Naive thymus-derived CD4-positive, alpha-beta T cell (primary cell): ENCODE results near the gene DTNA. TPM values are rescaled to one million over a fixed set of nuclear protein-coding genes. Genes with fewer than 3 reads are reported as not detected.

Experiments used
- ATAC-seq: fragments of 150-1000 bp; cut with Tn5 transposase; 2 replicates; pipeline ENCODE4 v1.10.0; 2021; ENCODE audit warnings: mild to moderate bottlenecking, moderate library complexity
- CTCF ChIA-PET: fragments of 350-600 bp; sonication (Branson Sonifier 250); formaldehyde crosslinking; loops from one replicate; lab custom pipeline; 2021; ENCODE audit warnings: antibody characterized with exemption; lab: Charles Lee
- POLR2A ChIA-PET: fragments of 350-600 bp; sonication (Branson Sonifier 250); formaldehyde crosslinking; loops from one replicate; lab custom pipeline; 2021; ENCODE audit warnings: antibody characterized with exemption, inconsistent platforms; lab: Charles Lee
- DNase-seq, 9 donors: peaks; one replicate each; pipeline versions ENCODE4 v3.0.0 to v3.0.0-alpha.2; 2020 to 2022; ENCODE audit warnings: mixed read lengths in 1 of 9
- H3K27ac ChIP-seq: one replicate; pipeline ENCODE4 v1.7.0; 2013; ENCODE audit warnings: mild to moderate bottlenecking, low read depth, low read length, moderate library complexity
- H3K27me3 ChIP-seq, 2 donors: one replicate each; pipeline ENCODE4 v1.7.0; 2013; ENCODE audit warnings: low read length in 2 of 2, mild to moderate bottlenecking in 2 of 2, moderate library complexity in 2 of 2; ENCODE audit not compliant: control insufficient read depth in 2 of 2, insufficient read depth in 2 of 2
- H3K36me3 ChIP-seq, 3 experiments: 1 replicate in 2 of 3; 2 replicates in 1 of 3; pipeline ENCODE4 v1.7.0; 2013; ENCODE audit warnings: low read length in 3 of 3, mild to moderate bottlenecking in 3 of 3, moderate library complexity in 1 of 3; ENCODE audit not compliant: insufficient read depth in 3 of 3, control insufficient read depth in 2 of 3
- H3K4me1 ChIP-seq, 2 donors: one replicate each; pipeline ENCODE4 v1.7.0; 2013; ENCODE audit warnings: low read length in 2 of 2, mild to moderate bottlenecking in 2 of 2, moderate library complexity in 1 of 2; ENCODE audit not compliant: control insufficient read depth in 2 of 2, insufficient read depth in 2 of 2
- H3K4me3 ChIP-seq: 2 replicates; pipeline ENCODE4 v1.7.0; 2013; ENCODE audit warnings: mild to moderate bottlenecking, low read length
- H3K9me3 ChIP-seq, 3 experiments: 1 replicate in 2 of 3; 2 replicates in 1 of 3; pipeline ENCODE4 v1.7.0; 2013; ENCODE audit warnings: low read length in 3 of 3; ENCODE audit not compliant: control insufficient read depth in 2 of 3
- H3K27ac Mint-ChIP-seq, 9 donors: one replicate each; pipeline ENCODE4 v1.8.0; 2020 to 2022; ENCODE audit warnings: mixed read lengths in 9 of 9, mild to moderate bottlenecking in 8 of 9, moderate library complexity in 5 of 9, inconsistent platforms in 2 of 9
- H3K27me3 Mint-ChIP-seq, 5 donors: one replicate each; pipeline ENCODE4 v1.8.0; 2021 to 2022; ENCODE audit warnings: mixed read lengths in 5 of 5, mild to moderate bottlenecking in 1 of 5
- H3K36me3 Mint-ChIP-seq, 5 donors: one replicate each; pipeline ENCODE4 v1.8.0; 2020 to 2022; ENCODE audit warnings: mixed read lengths in 5 of 5, mild to moderate bottlenecking in 3 of 5, inconsistent platforms in 1 of 5
- H3K4me1 Mint-ChIP-seq, 7 donors: one replicate each; pipeline ENCODE4 v1.8.0; 2020 to 2022; ENCODE audit warnings: mixed read lengths in 7 of 7, mild to moderate bottlenecking in 3 of 7, inconsistent platforms in 1 of 7
- H3K4me3 Mint-ChIP-seq, 10 donors: one replicate each; pipeline ENCODE4 v1.8.0; 2020 to 2022; ENCODE audit warnings: mild to moderate bottlenecking in 10 of 10, mixed read lengths in 10 of 10, moderate library complexity in 6 of 10, inconsistent platforms in 2 of 10
- H3K9me3 Mint-ChIP-seq, 11 donors: one replicate each; pipeline ENCODE4 v1.8.0; 2020 to 2022; ENCODE audit warnings: mixed read lengths in 11 of 11, mild to moderate bottlenecking in 4 of 11, inconsistent platforms in 1 of 11, moderate library complexity in 1 of 11
- intact Hi-C, 2 donors: fragments of 100-400 bp; cut with micrococcal nuclease; formaldehyde crosslinking; loops; one replicate each; pipeline ENCODE4 v1.15.1; 2023
- polyA plus RNA-seq, 2 donors: library from polyadenylated mRNA; unstranded; fragments of 300-500 nt; fragmentation: Illumina TruSeq; gene quantifications; one replicate each; pipeline ENCODE4 v1.2.3, GENCODE V29; 2021
- total RNA-seq, 6 experiments: library from RNA in 5 of 6; stranded (reverse) in 5 of 6; gene quantifications; 1 replicate in 5 of 6; 2 replicates in 1 of 6; pipeline ENCODE4 v1.2.3 and lab custom pipeline; 2021 to 2026

Gene DTNA
- total and polyA plus RNA-seq, 7 experiments from 2014 or later = 0.49 to 1.5 (median 0.63) TPM; not detected in 3

DNA sequence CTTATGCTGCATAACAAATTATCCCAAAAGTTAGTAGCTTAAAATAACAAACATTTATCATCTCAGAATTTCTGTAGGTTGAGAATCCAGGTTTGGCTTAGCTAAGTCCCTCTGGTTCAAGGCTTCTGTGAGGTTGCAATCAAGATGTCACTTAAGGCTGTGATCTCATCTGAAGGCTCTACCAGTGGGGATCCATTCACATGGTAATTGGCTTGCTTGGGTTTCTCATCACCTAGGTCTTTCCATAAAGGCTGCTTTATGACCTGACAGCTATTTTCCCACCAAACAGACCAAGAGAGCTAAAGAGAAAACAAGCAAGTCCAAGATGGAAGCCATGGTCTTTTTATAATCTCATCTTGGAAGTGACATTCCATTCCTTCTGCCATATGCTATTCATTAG, 137.3 kb downstream of the DTNA start:
- no peaks in the 10 kb centered on the region for H3K36me3 ChIP-seq
- ATAC-seq = no peak
- no peak overlapping the region for H3K27ac ChIP-seq
- no peaks in the 10 kb centered on the region for H3K27me3 ChIP-seq
- ChIA-PET CTCF (no interaction called here), POLR2A (no interaction called here)
- H3K4me1 Mint-ChIP-seq = no peaks in the 10 kb centered on the region
- DNase-seq = no peak
- H3K27me3 Mint-ChIP-seq = peaks cover 0 to 31% (median 7%) of the 10 kb centered on the region in 5 donors
- intact Hi-C loops = no loop called here
- H3K9me3 ChIP-seq = no peaks in the 10 kb centered on the region
- H3K4me1 ChIP-seq = no peaks in the 10 kb centered on the region
- no peak overlapping the region for H3K27ac Mint-ChIP-seq
- peaks cover 0 to 2% (median 0%) of the 10 kb centered on the region in 5 donors for H3K36me3 Mint-ChIP-seq
- H3K4me3 Mint-ChIP-seq = no peak overlapping the region
- H3K9me3 Mint-ChIP-seq = peaks cover 0 to 5% (median 0%) of the 10 kb centered on the region in 11 donors
- H3K4me3 ChIP-seq = no peak overlapping the region

DNA sequence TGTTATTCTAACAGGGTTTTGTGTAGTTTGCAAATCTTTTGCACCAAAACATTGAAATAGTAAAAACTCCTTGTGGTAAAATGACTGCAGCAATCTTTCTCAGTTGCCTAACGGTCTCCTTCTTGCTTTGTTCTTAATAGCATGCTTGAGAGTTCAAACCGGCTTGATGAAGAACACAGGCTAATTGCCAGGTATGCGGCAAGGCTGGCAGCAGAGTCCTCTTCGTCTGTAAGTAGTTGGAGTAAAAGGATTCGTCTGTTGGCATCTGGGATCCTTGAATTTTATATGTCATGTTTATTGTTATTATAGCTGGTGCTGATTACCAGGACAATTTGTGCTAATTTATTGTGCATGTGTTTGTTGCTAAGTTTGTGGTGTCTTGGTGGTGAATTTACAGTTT, 138.1 kb downstream of the DTNA start:
- no peak overlapping the region for H3K4me3 Mint-ChIP-seq
- intact Hi-C loops = no loop called here
- DNase-seq (no peak), ATAC-seq (no peak)
- no peaks in the 10 kb centered on the region for H3K36me3 ChIP-seq
- peaks cover 0 to 28% (median 6%) of the 10 kb centered on the region in 5 donors for H3K27me3 Mint-ChIP-seq
- H3K36me3 Mint-ChIP-seq = peaks cover 0 to 3% (median 0%) of the 10 kb centered on the region in 5 donors
- H3K27me3 ChIP-seq = no peaks in the 10 kb centered on the region
- ChIA-PET POLR2A (no interaction called here), CTCF (no interaction called here)
- H3K4me1 Mint-ChIP-seq = no peaks in the 10 kb centered on the region
- peaks cover 0 to 4% (median 0%) of the 10 kb centered on the region in 11 donors for H3K9me3 Mint-ChIP-seq
- H3K9me3 ChIP-seq = no peaks in the 10 kb centered on the region
- H3K27ac Mint-ChIP-seq = no peak overlapping the region
- no peaks in the 10 kb centered on the region for H3K4me1 ChIP-seq
- no peak overlapping the region for H3K27ac ChIP-seq
- H3K4me3 ChIP-seq = no peak overlapping the region

DNA sequence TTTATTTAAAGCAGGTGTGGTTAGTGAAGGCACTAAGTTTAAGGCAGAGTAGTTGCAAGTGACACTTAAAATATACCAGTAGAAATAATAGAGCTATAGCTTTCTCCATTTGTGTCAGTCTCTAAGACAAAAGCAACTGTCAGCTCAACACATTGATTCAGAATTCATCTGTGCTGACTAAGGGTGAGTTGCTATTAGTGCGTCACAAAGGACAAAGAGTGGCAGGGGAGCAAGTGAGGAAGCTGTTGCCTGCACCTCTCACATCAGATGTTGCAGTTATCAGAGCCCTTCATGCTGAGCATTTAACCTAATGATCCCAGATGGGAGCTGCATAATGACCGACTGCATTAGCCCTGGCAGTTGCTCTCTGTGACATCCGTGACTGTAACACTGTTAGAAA, 138.6 kb downstream of the DTNA start:
- no peak overlapping the region for H3K27ac ChIP-seq
- CTCF ChIA-PET = interaction anchor here (0.7 kb wide), 1 partner anchor 65 kb away, joined by 3 read pairs; no protein-coding TSS in a partner anchor

DNA sequence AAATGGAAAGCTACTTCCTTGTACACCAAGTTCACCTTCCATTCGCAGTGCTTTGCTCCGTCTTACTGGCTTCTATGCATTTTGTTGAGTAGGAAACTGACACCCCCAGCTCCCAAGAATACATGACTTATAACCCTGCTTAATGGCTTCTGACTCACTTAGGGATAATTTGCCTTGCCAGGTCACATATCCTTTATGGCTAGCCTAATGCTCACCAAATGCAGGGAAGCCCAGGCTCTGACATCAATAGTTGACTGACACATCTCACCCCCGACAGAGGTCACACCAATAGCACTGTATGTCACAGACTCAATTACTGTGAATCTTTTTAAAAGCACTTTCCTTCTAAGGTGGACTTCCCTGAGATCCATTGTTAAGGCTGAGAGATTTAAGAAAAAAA, 147.2 kb downstream of the DTNA start:
- Histone ChIP-seq H3K27ac (no peak overlapping the region), H3K9me3 (no peaks in the 10 kb centered on the region), H3K4me3 (no peak overlapping the region), H3K36me3 (no peaks in the 10 kb centered on the region), H3K27me3 (no peaks in the 10 kb centered on the region), H3K4me1 (no peaks in the 10 kb centered on the region)
- ChIA-PET CTCF (no interaction called here), POLR2A (no interaction called here)
- ATAC-seq = no peak
- H3K27me3 Mint-ChIP-seq = peaks cover 0 to 32% (median 0%) of the 10 kb centered on the region in 5 donors
- no peak overlapping the region for H3K4me3 Mint-ChIP-seq
- H3K4me1 Mint-ChIP-seq = peaks cover 0 to 12% (median 8%) of the 10 kb centered on the region in 7 donors
- intact Hi-C loops = no loop called here
- no peak overlapping the region for H3K27ac Mint-ChIP-seq
- DNase-seq = no peak
- peaks cover 0 to 3% (median 0%) of the 10 kb centered on the region in 5 donors for H3K36me3 Mint-ChIP-seq
- H3K9me3 Mint-ChIP-seq = no peaks in the 10 kb centered on the region

More for the DNA sequence above, 138.6 kb downstream of the DTNA start:
- H3K9me3 ChIP-seq = no peaks in the 10 kb centered on the region
- no peaks in the 10 kb centered on the region for H3K4me1 ChIP-seq
- ATAC-seq (no peak), DNase-seq (no peak)
- H3K27ac Mint-ChIP-seq = no peak overlapping the region
- no peak overlapping the region for H3K4me3 ChIP-seq
- H3K4me3 Mint-ChIP-seq = no peak overlapping the region
- intact Hi-C loops = no loop called here
- no peaks in the 10 kb centered on the region for H3K4me1 Mint-ChIP-seq
- H3K36me3 Mint-ChIP-seq = peaks cover 0 to 3% (median 0%) of the 10 kb centered on the region in 5 donors
- peaks cover 0 to 4% (median 0%) of the 10 kb centered on the region in 11 donors for H3K9me3 Mint-ChIP-seq
- H3K27me3 ChIP-seq = no peaks in the 10 kb centered on the region
- POLR2A ChIA-PET = no interaction called here
- H3K36me3 ChIP-seq = no peaks in the 10 kb centered on the region
- peaks cover 0 to 28% (median 6%) of the 10 kb centered on the region in 5 donors for H3K27me3 Mint-ChIP-seq

DNA sequence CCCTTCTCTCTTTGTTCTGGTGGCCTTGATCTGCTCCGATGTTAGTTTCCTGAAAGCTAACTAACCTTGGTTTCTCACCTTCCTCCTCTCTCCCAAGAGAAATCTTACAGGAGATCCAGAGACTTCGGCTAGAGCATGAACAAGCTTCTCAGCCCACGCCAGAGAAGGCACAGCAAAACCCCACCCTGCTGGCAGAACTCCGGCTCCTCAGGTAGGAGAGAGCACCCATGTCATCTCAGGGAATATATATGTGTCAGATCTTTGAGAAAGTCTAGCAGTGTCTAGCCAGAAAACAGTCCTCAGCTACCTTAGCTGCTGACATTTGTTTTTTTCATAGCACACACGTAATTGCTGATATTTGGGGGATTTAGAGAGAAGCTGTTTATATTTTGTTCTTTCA, 148.1 kb downstream of the DTNA start:
- no peak overlapping the region for H3K27ac ChIP-seq
- peak overlapping the region in 1 of 9 donors; percentile 28 for H3K27ac Mint-ChIP-seq
- H3K9me3 ChIP-seq = no peaks in the 10 kb centered on the region
- H3K9me3 Mint-ChIP-seq = no peaks in the 10 kb centered on the region
- CTCF ChIA-PET = no interaction called here
- peaks cover 0 to 1% (median 0%) of the 10 kb centered on the region in 5 donors for H3K36me3 Mint-ChIP-seq
- intact Hi-C loops = no loop called here
- DNase-seq = no peak
- H3K4me3 ChIP-seq = no peak overlapping the region
- no peaks in the 10 kb centered on the region for H3K36me3 ChIP-seq
- peaks cover 0 to 33% (median 0%) of the 10 kb centered on the region in 5 donors for H3K27me3 Mint-ChIP-seq
- H3K4me1 ChIP-seq = no peaks in the 10 kb centered on the region
- H3K4me3 Mint-ChIP-seq = peak overlapping the region in 1 of 10 donors; percentile 0
- H3K27me3 ChIP-seq = no peaks in the 10 kb centered on the region
- H3K4me1 Mint-ChIP-seq = peaks cover 0 to 14% (median 8%) of the 10 kb centered on the region in 7 donors
- POLR2A ChIA-PET = no interaction called here
- no peak for ATAC-seq

DNA sequence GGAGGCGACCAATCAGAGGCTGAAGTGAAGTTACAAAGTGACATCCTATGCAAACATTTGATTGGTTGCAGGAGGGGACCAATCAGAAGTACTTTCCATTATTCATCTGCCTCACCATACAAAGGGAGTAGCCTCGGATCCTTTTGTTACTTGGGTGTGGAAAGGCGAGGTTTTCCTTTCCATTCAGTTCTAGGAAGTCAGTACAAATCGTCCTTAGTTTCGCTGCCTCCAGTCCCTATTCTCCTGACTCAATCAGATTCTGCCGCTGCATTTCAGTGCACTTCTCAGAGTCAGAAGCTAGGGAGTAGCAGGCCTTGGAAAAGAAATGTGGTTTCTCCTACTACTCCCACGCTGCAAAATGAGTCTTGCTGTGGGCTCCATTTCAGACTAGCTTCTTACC, 149.4 kb downstream of the DTNA start:
- DNase-seq (no peak), ATAC-seq (no peak)
- H3K4me3 ChIP-seq = no peak overlapping the region
- Mint-ChIP-seq H3K27me3 (peaks cover 0 to 35% (median 0%) of the 10 kb centered on the region in 5 donors), H3K4me1 (peaks cover 0 to 14% (median 8%) of the 10 kb centered on the region in 7 donors), H3K36me3 (peaks cover 0 to 1% (median 0%) of the 10 kb centered on the region in 5 donors), H3K9me3 (no peaks in the 10 kb centered on the region), H3K27ac (peak overlapping the region in 1 of 9 donors; percentile 28), H3K4me3 (peak overlapping the region in 1 of 10 donors; percentile 81)
- ChIA-PET CTCF (no interaction called here), POLR2A (no interaction called here)
- H3K27me3 ChIP-seq = no peaks in the 10 kb centered on the region
- H3K4me1 ChIP-seq = no peaks in the 10 kb centered on the region
- H3K9me3 ChIP-seq = no peaks in the 10 kb centered on the region
- no peaks in the 10 kb centered on the region for H3K36me3 ChIP-seq
- intact Hi-C loops = no loop called here
- H3K27ac ChIP-seq = no peak overlapping the region

DNA sequence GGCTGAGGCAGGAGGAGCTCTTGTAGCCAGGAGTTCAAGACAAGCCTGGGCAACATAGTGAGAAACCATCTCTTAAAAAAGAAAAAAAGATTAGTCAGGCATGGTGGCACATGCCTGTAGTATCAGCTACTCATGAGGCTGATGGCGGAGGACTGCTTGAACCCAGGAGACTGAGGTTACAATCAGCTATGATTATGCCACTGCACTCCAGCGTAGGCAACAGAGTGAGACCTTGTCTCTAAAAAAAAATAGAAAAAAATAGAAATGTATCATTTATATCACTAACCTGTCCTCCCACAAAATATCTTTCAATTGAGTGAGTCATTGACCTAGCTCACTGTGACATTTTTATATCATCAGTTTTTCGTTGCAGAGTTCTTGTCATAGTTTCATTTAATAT, 152.5 kb downstream of the DTNA start:
- no peak for ATAC-seq
- Mint-ChIP-seq H3K36me3 (peaks cover 0 to 3% (median 0%) of the 10 kb centered on the region in 5 donors), H3K4me1 (peaks cover 0 to 32% (median 19%) of the 10 kb centered on the region in 7 donors), H3K9me3 (peaks cover 0 to 3% (median 0%) of the 10 kb centered on the region in 11 donors), H3K27me3 (peaks cover 0 to 23% (median 0%) of the 10 kb centered on the region in 5 donors), H3K27ac (no peak overlapping the region), H3K4me3 (no peak overlapping the region)
- CTCF ChIA-PET = interaction anchor here (0.6 kb wide), 1 partner anchor 1824 kb away, joined by 5 read pairs; no protein-coding TSS in a partner anchor
- no peaks in the 10 kb centered on the region for H3K36me3 ChIP-seq
- H3K27ac ChIP-seq = no peak overlapping the region
- DNase-seq = no peak
- no peaks in the 10 kb centered on the region for H3K27me3 ChIP-seq
- no peak overlapping the region for H3K4me3 ChIP-seq
- H3K9me3 ChIP-seq = no peaks in the 10 kb centered on the region
- intact Hi-C loops = loop anchor here (5.0 to 10.0 kb wide), 7 partner anchors 75 to 1110 kb away; partner anchors contain the start of genes RMP24 (in 2 of the 2), INO80C (in 1 of the 2) and ZNF24 (in 1 of the 2)
- no peaks in the 10 kb centered on the region for H3K4me1 ChIP-seq
- POLR2A ChIA-PET = no interaction called here
